Endothelial cell (in vitro differentiated cells): ENCODE results near the gene IL6R. TPM values are rescaled to one million over a fixed set of nuclear protein-coding genes. Genes with fewer than 3 reads are reported as not detected.

Source experiments
- DNase-seq: peaks from one replicate; pipeline ENCODE4 v3.0.0; 2021; ENCODE audit warnings: low spot score
- H3K27ac Mint-ChIP-seq: one replicate; pipeline ENCODE4 v1.8.0; 2021; ENCODE audit warnings: mixed read lengths, inconsistent platforms; ENCODE audit not compliant: unreplicated experiment
- H3K27me3 Mint-ChIP-seq: one replicate; pipeline ENCODE4 v1.8.0; 2021; ENCODE audit warnings: mild to moderate bottlenecking, moderate library complexity, mixed read lengths, inconsistent platforms; ENCODE audit not compliant: unreplicated experiment
- H3K36me3 Mint-ChIP-seq: one replicate; pipeline ENCODE4 v1.8.0; 2021; ENCODE audit warnings: mild to moderate bottlenecking, low read depth, mixed read lengths, inconsistent platforms; ENCODE audit not compliant: unreplicated experiment
- H3K4me1 Mint-ChIP-seq: one replicate; pipeline ENCODE4 v1.8.0; 2021; ENCODE audit warnings: mild to moderate bottlenecking, mixed read lengths, inconsistent platforms; ENCODE audit not compliant: unreplicated experiment
- H3K4me3 Mint-ChIP-seq: one replicate; pipeline ENCODE4 v1.8.0; 2021; ENCODE audit warnings: mild to moderate bottlenecking, mixed read lengths, inconsistent platforms; ENCODE audit not compliant: unreplicated experiment
- H3K9me3 Mint-ChIP-seq: one replicate; pipeline ENCODE4 v1.8.0; 2021; ENCODE audit warnings: mixed read lengths, inconsistent platforms; ENCODE audit not compliant: unreplicated experiment
- CTCF ChIP-seq: fragments of 200-600 bp; sonication (generic); IDR thresholded peaks from one replicate; pipeline ENCODE4 v1.5.0; 2021; ENCODE audit warnings: antibody characterized with exemption; ENCODE audit not compliant: unreplicated experiment
- total RNA-seq: library from RNA; stranded (reverse); fragmentation: NEBNext Ultra II Directional; extraction: Animal tissue kit (Norgen Biotek cat#: 25700); gene quantifications from one replicate; pipeline ENCODE4 v1.2.1, GENCODE V29; 2021; ENCODE audit not compliant: unreplicated experiment

Gene IL6R
- total RNA-seq, 1 donor from 2014 or later = 1.0 TPM

DNA sequence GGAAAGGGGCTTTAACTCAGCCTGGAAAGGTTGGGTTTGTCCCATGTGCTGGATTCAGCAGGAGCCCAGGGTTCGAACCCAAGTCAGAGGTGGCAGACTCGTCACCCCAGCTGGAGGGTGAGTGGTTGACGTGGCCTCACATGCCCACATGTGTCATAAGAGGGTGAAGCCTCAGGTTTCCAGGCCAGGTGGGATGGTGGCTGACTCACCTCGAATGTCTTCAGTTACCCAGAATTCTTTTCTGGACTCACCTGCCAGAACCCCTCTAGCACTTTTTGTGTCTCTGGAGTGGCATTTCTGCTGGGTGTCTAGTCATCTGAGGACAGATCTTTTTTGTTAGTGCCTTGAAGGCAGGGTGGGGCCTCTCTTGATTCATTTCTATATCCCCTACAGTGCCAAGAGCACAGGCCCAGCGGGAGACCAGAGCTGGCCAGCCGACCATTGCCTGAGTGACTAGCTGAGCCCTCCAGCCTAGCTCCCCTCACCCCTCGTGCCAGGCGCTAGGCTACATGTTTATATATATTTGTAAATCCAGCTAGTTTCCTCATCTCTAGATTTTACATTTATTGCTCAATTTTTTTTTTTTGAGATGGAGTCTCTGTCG is 28.1 kb downstream of the IL6R start:
- peaks cover 10% of the 10 kb centered on the region for H3K4me1 Mint-ChIP-seq
- H3K36me3 Mint-ChIP-seq = peaks cover 3% of the 10 kb centered on the region
- H3K27ac Mint-ChIP-seq = no peak overlapping the region
- H3K27me3 Mint-ChIP-seq = peaks cover 8% of the 10 kb centered on the region
- no peak for DNase-seq
- no peaks in the 10 kb centered on the region for H3K9me3 Mint-ChIP-seq
- TF ChIP-seq CTCF = no peak
- H3K4me3 Mint-ChIP-seq = no peak overlapping the region

GRCh38 chr1:154434346-154435085 is 29.4 kb downstream of the IL6R start:
- Mint-ChIP-seq H3K4me1 (peaks cover 10% of the 10 kb centered on the region), H3K36me3 (no peaks in the 10 kb centered on the region), H3K27me3 (peaks cover 3% of the 10 kb centered on the region), H3K4me3 (no peak overlapping the region), H3K9me3 (no peaks in the 10 kb centered on the region), H3K27ac (no peak overlapping the region)
- DNase-seq = no peak
- no peak for TF ChIP-seq CTCF

DNA sequence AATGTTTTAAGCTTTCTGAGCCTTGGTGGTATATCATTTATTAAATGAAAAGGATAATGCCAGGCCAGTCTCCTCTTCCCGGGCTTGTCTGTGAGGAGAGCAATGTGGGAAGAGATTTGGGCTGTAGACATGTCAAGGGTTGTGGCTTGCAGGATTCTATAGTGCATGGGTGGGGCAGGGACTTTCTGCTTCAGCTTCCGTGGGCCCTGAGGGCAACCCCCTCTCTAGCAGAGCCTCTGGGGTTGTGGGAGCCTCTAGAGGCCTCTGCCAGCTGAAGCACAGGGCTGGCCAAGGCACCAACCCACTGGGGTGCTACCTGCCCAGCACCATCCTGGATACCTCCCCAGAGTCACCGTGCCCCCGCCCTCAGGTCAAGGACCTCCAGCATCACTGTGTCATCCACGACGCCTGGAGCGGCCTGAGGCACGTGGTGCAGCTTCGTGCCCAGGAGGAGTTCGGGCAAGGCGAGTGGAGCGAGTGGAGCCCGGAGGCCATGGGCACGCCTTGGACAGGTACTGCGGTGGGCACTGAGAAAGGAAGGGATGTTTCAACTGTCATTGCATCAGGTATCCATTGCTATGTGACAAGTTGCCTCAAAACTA is 30.6 kb downstream of the IL6R start:
- H3K9me3 Mint-ChIP-seq = no peaks in the 10 kb centered on the region
- no peaks in the 10 kb centered on the region for H3K36me3 Mint-ChIP-seq
- no peak for TF ChIP-seq CTCF
- no peak for DNase-seq
- H3K27ac Mint-ChIP-seq = no peak overlapping the region
- peaks cover 10% of the 10 kb centered on the region for H3K4me1 Mint-ChIP-seq
- no peak overlapping the region for H3K4me3 Mint-ChIP-seq
- peaks cover 3% of the 10 kb centered on the region for H3K27me3 Mint-ChIP-seq

GRCh38 chr1:154436433-154436832 is 31.3 kb downstream of the IL6R start:
- Mint-ChIP-seq H3K27me3 (peaks cover 6% of the 10 kb centered on the region), H3K4me3 (no peak overlapping the region), H3K9me3 (no peaks in the 10 kb centered on the region), H3K36me3 (no peaks in the 10 kb centered on the region), H3K27ac (no peak overlapping the region), H3K4me1 (peaks cover 9% of the 10 kb centered on the region)
- no peak for TF ChIP-seq CTCF
- no peak for DNase-seq
